Endodermal cell (in vitro differentiated cells): ENCODE results near the gene LGALS9C. TPM values are rescaled to one million over a fixed set of nuclear protein-coding genes. Genes with fewer than 3 reads are reported as not detected.
"Not testable (repeated sequence)": the region's sequence is repeated elsewhere in the genome, so short reads cannot be mapped to it uniquely, and the experiment has no call there.

Experiments used
- DNase-seq: peaks from one replicate; pipeline ENCODE4 v3.0.0-alpha.2; 2017
- H3K27ac ChIP-seq: 2 replicates; pipeline ENCODE4 v1.5.1; 2013; ENCODE audit warnings: mild to moderate bottlenecking, low read depth, low read length, moderate library complexity
- H3K27me3 ChIP-seq: 2 replicates; pipeline ENCODE4 v1.6.1; 2013; ENCODE audit warnings: mild to moderate bottlenecking, low read length, moderate library complexity; ENCODE audit not compliant: insufficient read depth, control insufficient read depth, poor library complexity, severe bottlenecking
- H3K36me3 ChIP-seq: 2 replicates; pipeline ENCODE4 v1.7.0; 2013; ENCODE audit warnings: mild to moderate bottlenecking, low read length, moderate library complexity; ENCODE audit not compliant: control insufficient read depth, insufficient read depth
- H3K4me1 ChIP-seq: one replicate; pipeline ENCODE4 v1.7.0; 2013; ENCODE audit warnings: low read length; ENCODE audit not compliant: control insufficient read depth, insufficient read depth
- H3K4me3 ChIP-seq: 2 replicates; pipeline ENCODE4 v1.5.1; 2013; ENCODE audit warnings: mild to moderate bottlenecking, low read length, moderate library complexity
- H3K9ac ChIP-seq: 2 replicates; pipeline ENCODE4 v1.6.1; 2013; ENCODE audit warnings: mild to moderate bottlenecking, low read length, moderate library complexity; ENCODE audit not compliant: poor library complexity, severe bottlenecking; ENCODE audit errors: extremely low read depth
- H3K9me3 ChIP-seq: 2 replicates; pipeline ENCODE4 v1.6.1; 2013; ENCODE audit warnings: mild to moderate bottlenecking, low read length, moderate library complexity; ENCODE audit not compliant: control insufficient read depth
- H3K27ac Mint-ChIP-seq: 2 replicates; pipeline ENCODE4 v1.8.0; 2020; ENCODE audit warnings: mixed read lengths
- H3K27me3 Mint-ChIP-seq: 2 replicates; pipeline ENCODE4 v1.8.0; 2021; ENCODE audit warnings: mild to moderate bottlenecking, mixed read lengths; ENCODE audit not compliant: insufficient read depth
- H3K36me3 Mint-ChIP-seq: 2 replicates; pipeline ENCODE4 v1.8.0; 2020; ENCODE audit warnings: low read depth, mixed read lengths
- H3K4me1 Mint-ChIP-seq: 2 replicates; pipeline ENCODE4 v1.8.0; 2020; ENCODE audit warnings: mixed read lengths
- H3K4me3 Mint-ChIP-seq: 2 replicates; pipeline ENCODE4 v1.8.0; 2020; ENCODE audit warnings: mild to moderate bottlenecking, moderate library complexity, mixed read lengths
- H3K9me3 Mint-ChIP-seq: 2 replicates; pipeline ENCODE4 v1.8.0; 2020; ENCODE audit warnings: mild to moderate bottlenecking, mixed read lengths
- WGBS, 2 experiments: methylation state at CpG; one replicate each; pipeline versions ENCODE4 v1.1.5 to v1.1.7; 2013; ENCODE audit warnings: missing lambda C conversion rate in 2 of 2, mixed read lengths in 1 of 2; ENCODE audit not compliant: insufficient coverage in 1 of 2, insufficient read length in 1 of 2; 5-methylcytosine and 5-hydroxymethylcytosine counted together
- total RNA-seq, 2 donors: library from RNA; stranded (reverse); fragmentation: NEBNext Ultra II Directional in 1 of 2; extraction: Animal tissue kit (Norgen Biotek cat#: 25700) in 1 of 2; gene quantifications; 2 replicates in 1 of 2; 3 replicates in 1 of 2; pipeline ENCODE4 v1.2.1, GENCODE V29; 2021

The LGALS9C gene
- total RNA-seq, 2 donors from 2014 or later: not detected

DNA sequence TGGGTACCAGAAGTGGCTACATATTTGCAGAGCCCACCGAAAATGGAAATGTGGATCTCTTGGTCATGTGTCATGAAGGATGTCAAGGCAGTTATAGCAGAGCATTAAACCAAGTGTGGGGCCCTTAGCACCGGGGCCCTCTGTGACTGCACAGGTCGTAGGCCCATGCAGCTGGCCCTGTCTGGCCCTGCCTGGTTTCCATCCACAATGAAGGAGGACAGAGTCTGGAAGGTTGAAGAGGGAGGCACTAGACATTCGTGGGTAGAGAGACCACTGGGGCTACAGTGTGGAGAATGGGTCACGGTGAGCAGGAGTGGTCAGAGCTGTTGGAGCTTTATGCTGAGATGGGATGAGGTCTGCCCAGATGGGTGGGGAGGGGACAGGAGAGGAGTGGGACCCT is 9.6 kb upstream of the LGALS9C start:
- not testable (repeated sequence) for H3K36me3 ChIP-seq, H3K36me3 Mint-ChIP-seq, H3K4me3 Mint-ChIP-seq

GRCh38 chr17:18468472-18469171 is 8.0 kb upstream of the LGALS9C start:
- not testable (repeated sequence) for H3K36me3 Mint-ChIP-seq, H3K27ac Mint-ChIP-seq, DNase-seq, H3K9me3 ChIP-seq, H3K4me3 Mint-ChIP-seq, H3K4me1 Mint-ChIP-seq, H3K9me3 Mint-ChIP-seq, H3K27me3 Mint-ChIP-seq, H3K4me1 ChIP-seq, H3K36me3 ChIP-seq, H3K4me3 ChIP-seq, H3K9ac ChIP-seq, H3K27me3 ChIP-seq, H3K27ac ChIP-seq
- WGBS, 2 experiments: 94 to 100% methylated on average over 1 to 9 of the region's 10 CpGs

More for the DNA sequence above, 9.6 kb upstream of the LGALS9C start:
- WGBS, 2 experiments: 80 to 92% methylated on average over 1 to 4 of the region's 5 CpGs
- H3K4me1 Mint-ChIP-seq, H3K9me3 ChIP-seq, H3K4me1 ChIP-seq, H3K27me3 ChIP-seq, H3K27ac ChIP-seq, H3K9ac ChIP-seq, H3K27me3 Mint-ChIP-seq, DNase-seq, H3K9me3 Mint-ChIP-seq, H3K27ac Mint-ChIP-seq, H3K4me3 ChIP-seq: not testable (repeated sequence)

DNA sequence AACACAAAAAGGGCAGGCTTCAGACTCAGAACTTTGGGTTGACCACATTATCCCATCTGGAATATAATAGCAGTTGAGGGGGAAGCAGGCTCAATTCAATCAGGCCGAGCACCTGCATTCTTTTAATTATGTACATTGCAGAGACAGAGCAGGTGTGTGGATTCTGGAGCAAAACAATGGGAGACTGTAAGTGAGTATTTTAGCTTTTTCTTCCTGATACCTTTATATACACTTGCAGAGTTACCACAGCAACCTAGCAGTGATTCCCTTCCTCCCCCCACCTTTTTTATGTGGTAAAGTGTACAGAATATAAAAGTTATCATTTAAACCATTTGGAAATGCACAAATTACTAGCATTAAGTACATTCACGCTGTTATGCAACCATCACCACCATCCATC is 6.8 kb upstream of the LGALS9C start:
- not testable (repeated sequence) for H3K36me3 Mint-ChIP-seq, H3K27me3 ChIP-seq, DNase-seq, H3K4me3 Mint-ChIP-seq, H3K27me3 Mint-ChIP-seq, H3K27ac Mint-ChIP-seq, H3K9ac ChIP-seq, H3K4me1 ChIP-seq, H3K4me1 Mint-ChIP-seq, H3K36me3 ChIP-seq, H3K9me3 ChIP-seq, H3K27ac ChIP-seq, H3K9me3 Mint-ChIP-seq, H3K4me3 ChIP-seq
- 94% methylated on average over 2 of the region's 2 CpGs; no CpG with 5 or more reads in 1 of the 2 experiments for WGBS, 2 experiments

GRCh38 chr17:18470345-18470930 is 6.2 kb upstream of the LGALS9C start:
- not testable (repeated sequence) for DNase-seq, H3K4me1 ChIP-seq, H3K9ac ChIP-seq, H3K27me3 ChIP-seq, H3K9me3 ChIP-seq, H3K27ac Mint-ChIP-seq, H3K36me3 Mint-ChIP-seq, H3K27me3 Mint-ChIP-seq, H3K9me3 Mint-ChIP-seq, H3K4me3 ChIP-seq, H3K4me1 Mint-ChIP-seq, H3K36me3 ChIP-seq, H3K4me3 Mint-ChIP-seq, H3K27ac ChIP-seq
- WGBS, 2 experiments: no CpG with 5 or more reads among the region's 11 CpGs

GRCh38 chr17:18473967-18474366 is 2.6 kb upstream of the LGALS9C start:
- not testable (repeated sequence) for H3K27ac ChIP-seq, H3K27me3 ChIP-seq, H3K4me1 ChIP-seq, DNase-seq, H3K4me3 Mint-ChIP-seq, H3K9ac ChIP-seq, H3K27ac Mint-ChIP-seq, H3K36me3 Mint-ChIP-seq, H3K9me3 Mint-ChIP-seq, H3K9me3 ChIP-seq, H3K4me1 Mint-ChIP-seq, H3K4me3 ChIP-seq, H3K36me3 ChIP-seq, H3K27me3 Mint-ChIP-seq
- 80% methylated on average over 1 of the region's 4 CpGs; no CpG with 5 or more reads in 1 of the 2 experiments for WGBS, 2 experiments

- H3K9ac ChIP-seq, H3K36me3 Mint-ChIP-seq, H3K4me1 ChIP-seq, H3K27me3 Mint-ChIP-seq, H3K4me3 Mint-ChIP-seq, H3K4me1 Mint-ChIP-seq, H3K9me3 ChIP-seq, DNase-seq, H3K9me3 Mint-ChIP-seq, H3K27ac Mint-ChIP-seq, H3K36me3 ChIP-seq, H3K4me3 ChIP-seq, H3K27me3 ChIP-seq, H3K27ac ChIP-seq: not testable (repeated sequence)
- WGBS, 2 experiments: 85% methylated on average over 5 of the region's 7 CpGs; no CpG with 5 or more reads in 1 of the 2 experiments
These were observed 1.8 kb upstream of the LGALS9C start for GRCh38 chr17:18474754-18475153.

DNA sequence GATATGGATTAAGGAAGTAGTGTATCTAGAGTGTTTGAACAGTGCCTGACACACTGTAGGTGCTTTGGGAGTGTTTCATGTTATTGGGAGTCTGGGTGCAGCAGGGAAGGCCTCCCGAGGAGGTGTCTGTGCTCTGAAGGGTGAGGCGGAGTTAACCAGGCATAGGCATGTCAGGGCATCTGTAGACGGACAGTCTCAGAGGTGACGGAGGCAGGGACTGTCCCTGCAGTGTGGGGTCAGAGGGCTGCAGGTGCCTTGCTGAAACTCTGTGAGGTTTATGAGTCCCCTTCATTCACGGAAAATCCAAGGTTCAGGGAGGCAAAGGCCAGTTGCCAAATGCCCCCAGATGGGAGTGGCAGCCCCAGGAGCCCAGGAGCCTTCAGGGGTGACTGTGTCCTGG is 778 bp downstream of the LGALS9C start:
- H3K36me3 Mint-ChIP-seq, H3K9ac ChIP-seq, H3K9me3 ChIP-seq, H3K4me3 ChIP-seq, H3K27me3 Mint-ChIP-seq, H3K27ac Mint-ChIP-seq, H3K27me3 ChIP-seq, H3K4me1 ChIP-seq, H3K27ac ChIP-seq, H3K9me3 Mint-ChIP-seq, H3K36me3 ChIP-seq, H3K4me3 Mint-ChIP-seq, H3K4me1 Mint-ChIP-seq, DNase-seq: not testable (repeated sequence)
- 60% methylated on average over 1 of the region's 5 CpGs; no CpG with 5 or more reads in 1 of the 2 experiments for WGBS, 2 experiments
